22Rv1 (cell line): Measurements from ENCODE around the gene MAST4.

Experiments used
- ZFX ChIP-seq: fragments of 450-650 bp; IDR thresholded peaks from 2 replicates; pipeline ENCODE4 v1.6.1; 2017; ENCODE audit warnings: antibody characterized with exemption, borderline replicate concordance
- TF ChIP-seq, protein P1 (sequence below): fragments of 450-650 bp; IDR thresholded peaks from 2 replicates; pipeline ENCODE4 v1.5.1; 2017; ENCODE audit warnings: mild to moderate bottlenecking

DNA sequence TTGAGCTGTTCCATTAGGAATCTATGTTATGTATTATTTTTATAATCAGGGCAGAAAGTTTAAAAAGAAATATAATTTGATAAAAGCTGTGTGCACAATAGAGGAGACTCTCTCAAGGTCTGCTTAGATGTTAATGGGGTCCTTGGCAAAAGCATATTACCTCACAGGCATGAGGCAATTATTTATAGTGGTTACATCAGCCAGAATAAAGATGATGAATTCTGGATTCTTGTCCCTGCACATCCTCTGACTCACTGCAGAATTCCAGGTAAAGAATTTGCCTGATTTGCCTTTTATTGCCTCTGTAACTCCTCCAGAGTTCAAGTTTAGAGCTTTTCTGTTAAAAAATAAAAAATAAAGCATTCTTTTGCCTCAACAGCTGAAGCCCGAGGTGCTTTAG lies 253.6 kb downstream of the MAST4 start:
- TF ChIP-seq ZFX: no peak
- TF ChIP-seq, protein P1, sequence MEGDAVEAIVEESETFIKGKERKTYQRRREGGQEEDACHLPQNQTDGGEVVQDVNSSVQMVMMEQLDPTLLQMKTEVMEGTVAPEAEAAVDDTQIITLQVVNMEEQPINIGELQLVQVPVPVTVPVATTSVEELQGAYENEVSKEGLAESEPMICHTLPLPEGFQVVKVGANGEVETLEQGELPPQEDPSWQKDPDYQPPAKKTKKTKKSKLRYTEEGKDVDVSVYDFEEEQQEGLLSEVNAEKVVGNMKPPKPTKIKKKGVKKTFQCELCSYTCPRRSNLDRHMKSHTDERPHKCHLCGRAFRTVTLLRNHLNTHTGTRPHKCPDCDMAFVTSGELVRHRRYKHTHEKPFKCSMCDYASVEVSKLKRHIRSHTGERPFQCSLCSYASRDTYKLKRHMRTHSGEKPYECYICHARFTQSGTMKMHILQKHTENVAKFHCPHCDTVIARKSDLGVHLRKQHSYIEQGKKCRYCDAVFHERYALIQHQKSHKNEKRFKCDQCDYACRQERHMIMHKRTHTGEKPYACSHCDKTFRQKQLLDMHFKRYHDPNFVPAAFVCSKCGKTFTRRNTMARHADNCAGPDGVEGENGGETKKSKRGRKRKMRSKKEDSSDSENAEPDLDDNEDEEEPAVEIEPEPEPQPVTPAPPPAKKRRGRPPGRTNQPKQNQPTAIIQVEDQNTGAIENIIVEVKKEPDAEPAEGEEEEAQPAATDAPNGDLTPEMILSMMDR: no peak
